HepG2 (cell line): Measurements from ENCODE around the gene WNT2B. TPM values are rescaled to one million over a fixed set of nuclear protein-coding genes. Genes with fewer than 3 reads are reported as not detected.

Experiments used
- ATAC-seq: fragments of 200-7000 bp; cut with Tn5 transposase; 3 replicates; pipeline ENCODE4 v1.9.1; 2020; ENCODE audit warnings: mild to moderate bottlenecking, moderate library complexity
- BruUV-seq: library from RNA; stranded (reverse); fragments of 400-500 nt; replicated peaks from 2 replicates; lab custom pipeline; 2021; lab: Mats Ljungman, UMichigan
- CTCF ChIA-PET: fragments of 300-600 bp; formaldehyde crosslinking; extraction: SDS; loops from one replicate; lab custom pipeline; 2021; ENCODE audit warnings: low total read pairs, inconsistent platforms, low intra/inter-chr PET ratio; lab: Yijun Ruan, JAX
- POLR2A ChIA-PET: fragments of 350-600 bp; sonication (Branson Sonifier 250); formaldehyde crosslinking; loops from one replicate; lab custom pipeline; 2020; ENCODE audit warnings: antibody characterized with exemption, inconsistent platforms; lab: Yijun Ruan, JAX
- DNase-seq: peaks from one replicate; pipeline ENCODE4 v3.0.0-alpha.2; 2015; ENCODE audit warnings: low spot score
- FAIRE-seq: peaks from 3 replicates; lab custom pipeline; 2011; peaks lifted over from hg19 to GRCh38; lab: Jason Lieb, UNC
- H2AFZ ChIP-seq: one replicate; pipeline ENCODE4 v1.6.1; 2011; ENCODE audit warnings: low read length, inconsistent platforms
- H3K27ac ChIP-seq: fragments of 300-600 bp; 3 replicates; pipeline ENCODE4 v1.8.0; 2011; ENCODE audit warnings: mixed run types, mild to moderate bottlenecking, mixed read lengths, low read length, inconsistent platforms; ENCODE audit not compliant: insufficient read depth; ENCODE audit errors: extremely low read length
- H3K27me3 ChIP-seq, 2 experiments: fragments of 200-600 bp in 1 of 2; 2 replicates in 1 of 2; 3 replicates in 1 of 2; pipeline versions ENCODE4 v1.6.0 to v1.8.0; 2011; ENCODE audit warnings: low read length in 2 of 2, mild to moderate bottlenecking in 2 of 2, moderate library complexity in 2 of 2, inconsistent platforms in 1 of 2; ENCODE audit not compliant: insufficient read depth in 2 of 2, control insufficient read depth in 1 of 2
- H3K36me3 ChIP-seq, 2 experiments: fragments of 200-600 bp in 1 of 2; replicated peaks in 1 of 2; 2 replicates in 1 of 2; 3 replicates in 1 of 2; pipeline versions ENCODE4 v1.5.1 to v1.8.0; 2011; ENCODE audit warnings: low read length in 2 of 2, inconsistent platforms in 1 of 2; ENCODE audit not compliant: insufficient read depth in 2 of 2, control insufficient read depth in 1 of 2
- H3K4me1 ChIP-seq: 2 replicates; pipeline ENCODE4 v1.5.1; 2012; ENCODE audit warnings: low read length, inconsistent platforms; ENCODE audit not compliant: insufficient read depth
- H3K4me2 ChIP-seq: 2 replicates; pipeline ENCODE4 v1.6.0; 2011; ENCODE audit warnings: low read depth, low read length, inconsistent platforms
- H3K4me3 ChIP-seq, 3 experiments: fragments of 200-600 bp in 1 of 3; sonication (generic), shearing (Covaris generic) in 1 of 3; replicated peaks in 1 of 3; 2 replicates each; pipeline ENCODE4 v1.5.1; 2011 to 2016; ENCODE audit warnings: low read length in 3 of 3, inconsistent platforms in 2 of 3, low read depth in 2 of 3, mild to moderate bottlenecking in 2 of 3, control low read depth in 1 of 3, mixed read lengths in 1 of 3; ENCODE audit not compliant: insufficient read depth in 1 of 3
- H3K79me2 ChIP-seq: one replicate; pipeline ENCODE4 v1.6.1; 2011; ENCODE audit warnings: low read length, inconsistent platforms; ENCODE audit not compliant: insufficient read depth
- H3K9ac ChIP-seq: 2 replicates; pipeline ENCODE4 v1.6.0; 2011; ENCODE audit warnings: mild to moderate bottlenecking, low read depth, low read length, inconsistent platforms; ENCODE audit not compliant: insufficient read depth
- H3K9me3 ChIP-seq: 2 replicates; pipeline ENCODE4 v1.5.1; 2012; ENCODE audit warnings: mild to moderate bottlenecking, low read length
- H4K20me1 ChIP-seq: 2 replicates; pipeline ENCODE4 v1.6.0; 2011; ENCODE audit warnings: inconsistent platforms, mild to moderate bottlenecking, low read length, moderate library complexity; ENCODE audit not compliant: insufficient read depth
- ASH2L ChIP-seq: fragments of 300-600, 200-600 bp; sonication (generic); IDR thresholded peaks from 2 replicates; pipeline ENCODE4 v1.7.0; 2017; ENCODE audit warnings: low read depth, mild to moderate bottlenecking, moderate library complexity, mixed read lengths, low read length; ENCODE audit not compliant: insufficient read length
- DZIP1 ChIP-seq: sonication (generic); formaldehyde crosslinking; IDR thresholded peaks from 2 replicates; pipeline ENCODE4 v1.5.0; 2020; ENCODE audit warnings: mild to moderate bottlenecking, missing genetic modification reagents
- GLMP ChIP-seq: sonication (generic); formaldehyde crosslinking; IDR thresholded peaks from 2 replicates; pipeline ENCODE4 v1.9.0; 2021; ENCODE audit warnings: missing genetic modification reagents, mild to moderate bottlenecking, borderline replicate concordance
- KAT2B ChIP-seq: fragments of 150-350 bp; IDR thresholded peaks from 2 replicates; pipeline ENCODE4 v1.6.1; 2014; ENCODE audit warnings: low read depth, low read length, borderline replicate concordance
- KLF13 ChIP-seq: sonication (generic); formaldehyde crosslinking; IDR thresholded peaks from 2 replicates; pipeline ENCODE4 v1.4.0; 2020; ENCODE audit warnings: mild to moderate bottlenecking, missing genetic modification reagents
- MAF1 ChIP-seq: sonication (generic); formaldehyde crosslinking; IDR thresholded peaks from 2 replicates; pipeline ENCODE4 v1.5.0; 2020; ENCODE audit warnings: missing genetic modification reagents, borderline replicate concordance
- RAD21 ChIP-seq: fragments of 450-650 bp; formaldehyde crosslinking; IDR thresholded peaks from 2 replicates; pipeline ENCODE4 v1.5.0; 2020; ENCODE audit warnings: mild to moderate bottlenecking
- SKIL ChIP-seq: sonication (generic); formaldehyde crosslinking; IDR thresholded peaks from 2 replicates; pipeline ENCODE4 v1.8.0; 2022; ENCODE audit warnings: missing genetic modification reagents, mild to moderate bottlenecking, moderate library complexity, borderline replicate concordance
- ZIK1 ChIP-seq: sonication (generic); formaldehyde crosslinking; IDR thresholded peaks from 2 replicates; pipeline ENCODE4 v1.5.0; 2020; ENCODE audit warnings: mild to moderate bottlenecking, low read depth, missing genetic modification reagents, borderline replicate concordance
- ZNF207 ChIP-seq: fragments of 450-650 bp; IDR thresholded peaks from 2 replicates; pipeline ENCODE4 v1.6.1; 2016; ENCODE audit warnings: antibody characterized with exemption, borderline replicate concordance
- ZNF513 ChIP-seq: sonication (generic); formaldehyde crosslinking; conservative IDR thresholded peaks from 2 replicates; pipeline ENCODE4 v1.5.0; 2020; ENCODE audit warnings: missing genetic modification reagents
- ZNF703 ChIP-seq: sonication (generic); formaldehyde crosslinking; IDR thresholded peaks from 2 replicates; pipeline ENCODE4 v1.5.1; 2020; ENCODE audit warnings: missing genetic modification reagents, mild to moderate bottlenecking, moderate library complexity, borderline replicate concordance
- ZNF747 ChIP-seq: sonication (generic); formaldehyde crosslinking; IDR thresholded peaks from 2 replicates; pipeline ENCODE4 v1.8.1; 2023; ENCODE audit warnings: missing genetic modification reagents, mild to moderate bottlenecking, borderline replicate concordance
- ZSCAN30 ChIP-seq: sonication (generic); formaldehyde crosslinking; IDR thresholded peaks from 2 replicates; pipeline ENCODE4 v1.5.0; 2020; ENCODE audit warnings: mild to moderate bottlenecking, missing genetic modification reagents
- WGBS: methylation state at CpG from one replicate; pipeline ENCODE4 v1.1.6; 2017; ENCODE audit warnings: low lambda C conversion rate; 5-methylcytosine and 5-hydroxymethylcytosine counted together
- in situ Hi-C: cut with HindIII; loops from 2 replicates; pipeline ENCODE4 v1.10.0; 2017; ENCODE audit warnings: low pct_unique_long_range_greater_than_20kb; ENCODE audit not compliant: extremely low pct_ligation_motif_present
- intact Hi-C: fragments of 100-400 bp; cut with micrococcal nuclease; formaldehyde crosslinking; loops from one replicate; pipeline ENCODE4 v1.10.0; 2022; ENCODE audit not compliant: unreplicated experiment
- polyA plus RNA-seq, 8 experiments: library from polyadenylated mRNA; depleted of rRNA in 3 of 8; stranded (reverse) in 7 of 8; unstranded in 1 of 8; fragments of >200 nt; fragmentation: Illumina TruSeq in 4 of 8; extraction: Trizol in 4 of 8; gene quantifications; 2 replicates each; pipeline versions ENCODE4 v1.2.1 to v1.2.3, GENCODE V29; 2011 to 2016; ENCODE audit warnings: low read depth in 4 of 8, missing spikeins in 1 of 8, mixed read lengths in 1 of 8; ENCODE audit not compliant: insufficient read depth in 1 of 8
- total RNA-seq, 5 experiments: library from RNA; depleted of rRNA; stranded (reverse); fragments of >200 nt; fragmentation: Illumina TruSeq; extraction: Trizol; gene quantifications; 2 replicates each; pipeline ENCODE4 v1.2.3, GENCODE V29; 2016; ENCODE audit warnings: low read depth in 1 of 5

WNT2B gene
- total and polyA plus RNA-seq, 2 of the 13 experiments (the other 11 are each of a cell fraction or from before 2014, with no cell fraction given), result 0.11 to 0.32 TPM

- TF ChIP-seq SKIL (no peak), ASH2L (no peak), ZNF747 (CRISPR knock-in tag) (no peak), KLF13 (CRISPR knock-in tag) (no peak)
- TF ChIP-seq, all 625 proteins: peak for 0
Measured at GRCh38 chr1:112510340-112510739, 1.6 kb downstream of the WNT2B start (continued).

GRCh38 chr1:112511897-112512296 is 3.1 kb downstream of the WNT2B start:
- BruUV-seq, result no TSS peak
- WGBS, result 0% methylated on average over 2 of the region's 2 CpGs
- TF ChIP-seq ZIK1 (no peak), GLMP (no peak), KAT2B (no peak), ZNF513 (CRISPR knock-in tag) (no peak), DZIP1 (CRISPR knock-in tag) (no peak), ZSCAN30 (no peak), RAD21 (CRISPR knock-in tag) (no peak), ZNF703 (CRISPR knock-in tag) (no peak), MAF1 (CRISPR knock-in tag) (no peak), ZNF207 (no peak)

More at GRCh38 chr1:112511897-112512296, 3.1 kb downstream of the WNT2B start:
- H2AFZ ChIP-seq, result no peak overlapping the region
- peaks cover 7 to 61% of the 10 kb centered on the region in 2 experiments; a peak in 4 of 5 replicates for H3K27me3 ChIP-seq
- peaks cover 22% of the 10 kb centered on the region for H3K4me1 ChIP-seq
- DNase-seq, result no peak
- ChIA-PET POLR2A (no interaction called here), CTCF (no interaction called here)
- H3K27ac ChIP-seq, result no peak overlapping the region
- H3K9me3 ChIP-seq, result no peaks in the 10 kb centered on the region
- no peak overlapping the region for H3K4me2 ChIP-seq
- H3K9ac ChIP-seq, result no peak overlapping the region
- no peaks in the 10 kb centered on the region for H3K36me3 ChIP-seq
- no peak for ATAC-seq
- intact Hi-C loops (no loop called here), in situ Hi-C loops (no loop called here)
- no peaks in the 10 kb centered on the region for H3K79me2 ChIP-seq
- no peak for FAIRE-seq
- no peak overlapping the region for H3K4me3 ChIP-seq
- H4K20me1 ChIP-seq, result peaks cover 2% of the 10 kb centered on the region; the same call in 1 of the 2 replicates
